Gastrocnemius medialis (tissue), 4 donors: ENCODE results near the gene SH2D4B. TPM values are rescaled to one million over a fixed set of nuclear protein-coding genes. Genes with fewer than 3 reads are reported as not detected.

Experiments
- ATAC-seq, 2 donors: fragments of 150-250 bp; one replicate each; pipeline ENCODE4 v1.9.1; 2016
- DNase-seq, 2 donors: peaks; one replicate each; pipeline ENCODE4 v3.0.0-alpha.2; 2019
- H3K27ac ChIP-seq, 4 donors: fragments of 200-600 bp; sonication (generic); 1 replicate in 1 of 4; 2 replicates in 3 of 4; pipeline ENCODE4 v1.5.1; 2016 to 2018; ENCODE audit warnings: mild to moderate bottlenecking in 2 of 4, moderate library complexity in 1 of 4
- H3K27me3 ChIP-seq, 3 donors: fragments of 200-600 bp; sonication (generic) in 2 of 3; 1 replicate in 1 of 3; 2 replicates in 2 of 3; pipeline versions ENCODE4 v1.5.1 to v1.6.0; 2016 to 2019; ENCODE audit warnings: mild to moderate bottlenecking in 1 of 3, moderate library complexity in 1 of 3
- H3K36me3 ChIP-seq, 2 donors: fragments of 200-600 bp; sonication (generic) in 1 of 2; one replicate each; pipeline ENCODE4 v1.5.1; 2017 to 2018
- H3K4me1 ChIP-seq, 2 donors: fragments of 200-600 bp; sonication (generic) in 1 of 2; one replicate each; pipeline ENCODE4 v1.5.1; 2016 to 2017; ENCODE audit warnings: mild to moderate bottlenecking in 2 of 2
- H3K4me3 ChIP-seq, 4 donors: fragments of 200-600 bp; sonication (generic) in 3 of 4; 1 replicate in 1 of 4; 2 replicates in 3 of 4; pipeline ENCODE4 v1.5.1; 2016 to 2019; ENCODE audit warnings: mild to moderate bottlenecking in 2 of 4
- H3K9me3 ChIP-seq, 3 donors: fragments of 200-600 bp; sonication (generic) in 2 of 3; 1 replicate in 1 of 3; 2 replicates in 2 of 3; pipeline ENCODE4 v1.5.1; 2016 to 2019
- CTCF ChIP-seq, 5 experiments: fragments of 450-650 bp in 3 of 5; fragments of 200-600 bp in 2 of 5; sonication (generic) in 2 of 5; IDR thresholded peaks in 4 of 5; conservative IDR thresholded peaks in 1 of 5; 1 replicate in 4 of 5; 2 replicates in 1 of 5; pipeline ENCODE4 v1.5.1; 2016 to 2019; ENCODE audit warnings: antibody characterized with exemption in 5 of 5, mild to moderate bottlenecking in 3 of 5, moderate library complexity in 3 of 5
- POLR2A ChIP-seq, 2 donors: fragments of 450-650 bp; IDR thresholded peaks; one replicate each; pipeline ENCODE4 v1.6.1; 2017; ENCODE audit warnings: antibody characterized with exemption in 2 of 2, mild to moderate bottlenecking in 2 of 2, moderate library complexity in 2 of 2
- in situ Hi-C, 4 donors: fragments of 200-750 bp; cut with MboI; loops; one replicate each; pipeline versions ENCODE4 v1.15.0 to v1.8.0; 2017; ENCODE audit warnings: low sequenced_read_pairs in 4 of 4
- intact Hi-C: fragments of 100-400 bp; cut with DNase I; formaldehyde crosslinking; loops from one replicate; pipeline ENCODE4 v1.15.1; 2023; ENCODE audit warnings: low total_unique reads
- total RNA-seq, 4 donors: library from RNA; depleted of rRNA; stranded (reverse); fragments of >200 nt; gene quantifications; one replicate each; pipeline versions ENCODE4 v1.1.0 to v1.2.3, GENCODE V29; 2016

The SH2D4B gene
- total RNA-seq, 4 donors from 2014 or later: not detected

- TF ChIP-seq CTCF (IDR thresholded peaks at IDR 0.05 in 4 of 5, conservative IDR thresholded peaks at IDR 0.05 in 1 of 5) (no peak), POLR2A (IDR thresholded peaks at IDR 0.05) (no peak)
- in situ Hi-C loops: no loop called here
- ATAC-seq: no peak
- intact Hi-C loops: no loop called here
- Histone ChIP-seq H3K27ac (no peak overlapping the region), H3K27me3 (no peaks in the 10 kb centered on the region), H3K9me3 (no peaks in the 10 kb centered on the region), H3K4me1 (no peaks in the 10 kb centered on the region), H3K4me3 (no peak overlapping the region), H3K36me3 (no peaks in the 10 kb centered on the region)
- DNase-seq: no peak
These were observed 29.6 kb downstream of the SH2D4B start for GRCh38 chr10:80567292-80567691.

GRCh38 chr10:80569131-80569895 is 31.6 kb downstream of the SH2D4B start:
- ATAC-seq: no peak
- H3K36me3 ChIP-seq: no peaks in the 10 kb centered on the region
- H3K4me3 ChIP-seq: no peak overlapping the region
- intact Hi-C loops: no loop called here
- DNase-seq: no peak
- no peaks in the 10 kb centered on the region for H3K4me1 ChIP-seq
- H3K27ac ChIP-seq: no peak overlapping the region
- no peaks in the 10 kb centered on the region for H3K9me3 ChIP-seq
- TF ChIP-seq POLR2A (IDR thresholded peaks at IDR 0.05): no peak
- TF ChIP-seq CTCF (IDR thresholded peaks at IDR 0.05 in 4 of 5, conservative IDR thresholded peaks at IDR 0.05 in 1 of 5): no peak
- in situ Hi-C loops: no loop called here
- H3K27me3 ChIP-seq: no peaks in the 10 kb centered on the region

GRCh38 chr10:80571352-80571751 is 33.6 kb downstream of the SH2D4B start:
- H3K36me3 ChIP-seq: no peaks in the 10 kb centered on the region
- no peak overlapping the region for H3K27ac ChIP-seq
- intact Hi-C loops (no loop called here), in situ Hi-C loops (no loop called here)
- DNase-seq (no peak), ATAC-seq (no peak)
- no peaks in the 10 kb centered on the region for H3K4me1 ChIP-seq
- TF ChIP-seq CTCF (IDR thresholded peaks at IDR 0.05 in 4 of 5, conservative IDR thresholded peaks at IDR 0.05 in 1 of 5): no peak
- TF ChIP-seq POLR2A (IDR thresholded peaks at IDR 0.05): no peak
- H3K4me3 ChIP-seq: no peak overlapping the region
- no peaks in the 10 kb centered on the region for H3K27me3 ChIP-seq
- H3K9me3 ChIP-seq: no peaks in the 10 kb centered on the region

- DNase-seq (no peak), ATAC-seq (no peak)
- H3K4me1 ChIP-seq: no peaks in the 10 kb centered on the region
- no peaks in the 10 kb centered on the region for H3K9me3 ChIP-seq
- H3K27ac ChIP-seq: no peak overlapping the region
- intact Hi-C loops: no loop called here
- no peaks in the 10 kb centered on the region for H3K27me3 ChIP-seq
- TF ChIP-seq POLR2A (IDR thresholded peaks at IDR 0.05) (no peak), CTCF (IDR thresholded peaks at IDR 0.05 in 4 of 5, conservative IDR thresholded peaks at IDR 0.05 in 1 of 5) (no peak)
- no peak overlapping the region for H3K4me3 ChIP-seq
- in situ Hi-C loops: no loop called here
- H3K36me3 ChIP-seq: no peaks in the 10 kb centered on the region
These were observed 41.6 kb downstream of the SH2D4B start for GRCh38 chr10:80579181-80579763.
